Effector memory CD4-positive, alpha-beta T cell (primary cell): ENCODE results near the gene ZNF502.
"Not testable (repeated sequence)": the region's sequence is repeated elsewhere in the genome, so short reads cannot be mapped to it uniquely, and the experiment has no call there.

Source experiments
- DNase-seq, 3 donors: peaks; one replicate each; pipeline ENCODE4 v3.0.0-alpha.2; 2020
- H3K27ac ChIP-seq: 2 replicates; pipeline ENCODE4 v1.7.0; 2013; ENCODE audit warnings: mild to moderate bottlenecking, low read length, moderate library complexity; ENCODE audit not compliant: insufficient read depth, poor library complexity, severe bottlenecking
- H3K27me3 ChIP-seq: replicated peaks from 2 replicates; pipeline ENCODE4 v1.7.0; 2013; ENCODE audit warnings: mild to moderate bottlenecking, low read length; ENCODE audit not compliant: insufficient read depth, control insufficient read depth, poor library complexity, severe bottlenecking
- H3K36me3 ChIP-seq: 2 replicates; pipeline ENCODE4 v1.7.0; 2013; ENCODE audit warnings: mild to moderate bottlenecking, low read length, moderate library complexity; ENCODE audit not compliant: control insufficient read depth, insufficient read depth
- H3K4me1 ChIP-seq: 2 replicates; pipeline ENCODE4 v1.7.0; 2013; ENCODE audit warnings: low read length, mild to moderate bottlenecking; ENCODE audit not compliant: control insufficient read depth, insufficient read depth, poor library complexity, severe bottlenecking
- H3K4me3 ChIP-seq: 2 replicates; pipeline ENCODE4 v1.7.0; 2013; ENCODE audit warnings: low read length, low read depth, mild to moderate bottlenecking; ENCODE audit not compliant: insufficient read depth, poor library complexity, severe bottlenecking
- H3K9me3 ChIP-seq: 2 replicates; pipeline ENCODE4 v1.7.0; 2013; ENCODE audit warnings: mild to moderate bottlenecking, low read length, moderate library complexity; ENCODE audit not compliant: control insufficient read depth
- total RNA-seq, 3 donors: gene quantifications; one replicate each; lab custom pipeline; 2026; lab: John Stamatoyannopoulos, UW

The ZNF502 gene
- 2.9 to 8.7 (median 3.3) reads per million in 3 donors for total RNA-seq

DNA sequence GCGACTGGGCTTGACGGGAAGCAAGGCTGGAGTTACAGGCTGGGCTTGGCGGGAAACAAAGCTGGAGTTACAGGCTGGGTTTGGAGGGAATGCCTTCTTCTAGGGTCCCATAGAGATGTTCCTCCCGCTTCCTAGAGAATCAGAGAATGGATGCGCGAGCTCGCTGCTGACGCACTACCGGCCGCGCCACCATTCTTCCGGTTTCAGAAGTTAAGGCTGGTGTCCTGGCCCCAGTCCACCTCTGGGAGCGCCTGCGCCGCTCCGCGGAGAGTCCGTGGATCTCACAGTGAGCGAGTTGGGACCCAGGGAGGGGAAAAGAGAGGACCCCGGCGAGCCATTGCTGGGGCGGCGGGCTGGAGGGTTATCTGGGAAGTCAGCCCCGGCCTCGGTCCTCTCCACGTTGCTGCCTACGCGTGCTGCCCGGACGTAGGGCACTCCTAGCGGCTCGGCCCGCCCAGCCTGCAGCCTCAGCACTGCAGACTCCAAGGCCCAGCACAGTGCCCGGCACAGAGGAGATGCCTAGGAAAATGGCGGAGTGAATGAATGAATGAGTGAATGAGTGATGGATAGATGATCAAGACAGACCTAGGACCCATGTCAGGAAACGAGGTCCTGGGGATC, at the start of gene ZNF502:
Gene ZNF502, plus strand, starts transcription at position 206 of the 621 bp plus-strand sequence. CDS start 7,602 bp downstream, outside the sequence.
- no peak within 1 kb of the TSS for H3K27ac ChIP-seq
- H3K4me3 ChIP-seq = peak within 1 kb of the TSS; percentile 83
- H3K9me3 ChIP-seq = peaks cover 2% of the 10 kb centered on the region
- H3K4me1 ChIP-seq = no peaks in the 10 kb centered on the region
- no peaks in the 10 kb centered on the region for H3K36me3 ChIP-seq
- peak; percentile 17 to 22 (median 20) for DNase-seq
- H3K27me3 ChIP-seq = no peaks in the 10 kb centered on the region

DNA sequence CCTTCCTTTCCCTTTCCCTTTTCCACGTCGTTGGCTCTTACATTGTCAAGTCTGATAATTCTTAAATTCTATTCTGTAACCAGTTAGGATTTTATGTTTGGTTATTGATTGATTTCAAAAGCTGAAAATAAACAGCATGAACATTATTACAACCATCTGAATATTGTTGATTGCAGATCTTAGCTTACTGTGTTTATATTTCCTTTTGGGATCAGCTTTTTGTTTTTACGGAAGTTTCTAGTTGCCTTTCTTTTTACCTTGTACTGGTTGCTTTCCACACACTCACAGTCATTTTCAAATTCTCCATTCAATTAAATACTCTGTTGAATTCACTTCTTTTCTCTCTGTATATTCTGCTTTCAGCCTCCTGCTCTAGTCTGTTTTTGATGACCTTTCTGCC, 47.3 kb upstream of the ZNF502 start:
- peaks cover 6% of the 10 kb centered on the region for H3K9me3 ChIP-seq
- DNase-seq = no peak

DNA sequence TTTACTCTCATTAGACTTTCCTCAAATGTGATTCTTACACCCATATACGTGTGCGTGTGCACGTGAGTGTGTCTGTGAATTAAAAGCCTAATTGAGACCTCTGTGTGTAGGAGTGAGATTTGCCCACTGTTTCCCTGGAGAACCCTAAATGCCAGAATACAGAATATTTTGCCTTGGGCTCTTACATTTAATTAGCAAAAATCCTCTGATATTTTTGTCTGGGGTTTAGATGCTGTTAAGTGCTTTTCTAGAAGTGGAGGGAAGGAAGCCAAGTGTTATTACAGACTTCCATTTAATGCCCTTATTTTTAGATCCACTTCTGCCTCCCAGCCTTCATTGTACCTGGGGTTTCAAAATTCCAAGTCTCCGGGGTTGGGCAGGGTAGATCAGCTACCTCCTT, 46.1 kb upstream of the ZNF502 start:
- no peaks in the 10 kb centered on the region for H3K27me3 ChIP-seq
- no peaks in the 10 kb centered on the region for H3K36me3 ChIP-seq
- no peak overlapping the region for H3K4me3 ChIP-seq
- DNase-seq = no peak
- H3K27ac ChIP-seq = no peak overlapping the region
- no peaks in the 10 kb centered on the region for H3K4me1 ChIP-seq
- H3K9me3 ChIP-seq = no peaks in the 10 kb centered on the region

More for the DNA sequence above, 47.3 kb upstream of the ZNF502 start:
- Histone ChIP-seq H3K27ac (no peak overlapping the region), H3K27me3 (no peaks in the 10 kb centered on the region), H3K36me3 (no peaks in the 10 kb centered on the region), H3K4me3 (no peak overlapping the region), H3K4me1 (no peaks in the 10 kb centered on the region)

DNA sequence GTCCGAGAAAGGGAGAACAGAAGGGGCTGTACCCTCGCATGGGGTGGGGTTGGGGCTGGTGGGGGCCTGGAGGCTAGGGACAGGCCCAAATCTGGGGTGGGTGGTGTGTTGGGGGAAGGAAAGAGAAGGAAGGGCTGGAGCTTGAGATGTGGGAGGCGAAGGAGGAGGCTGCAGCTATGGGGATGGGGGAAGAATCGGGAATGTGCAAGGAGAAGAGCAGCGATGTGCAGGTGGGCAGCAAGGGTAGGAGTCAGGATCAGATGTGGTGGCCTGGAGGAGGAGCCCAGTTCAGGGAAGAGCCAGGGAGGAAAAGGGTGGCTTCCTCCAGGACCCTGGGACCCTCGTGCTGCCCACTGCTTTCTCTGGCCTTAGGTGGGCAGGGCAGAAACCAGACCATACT, 42.7 kb upstream of the ZNF502 start:
- no peaks in the 10 kb centered on the region for H3K27me3 ChIP-seq
- no peak for DNase-seq
- H3K36me3 ChIP-seq = no peaks in the 10 kb centered on the region
- H3K4me1 ChIP-seq = no peaks in the 10 kb centered on the region
- peaks cover 3% of the 10 kb centered on the region for H3K9me3 ChIP-seq
- no peak overlapping the region for H3K4me3 ChIP-seq
- no peak overlapping the region for H3K27ac ChIP-seq

DNA sequence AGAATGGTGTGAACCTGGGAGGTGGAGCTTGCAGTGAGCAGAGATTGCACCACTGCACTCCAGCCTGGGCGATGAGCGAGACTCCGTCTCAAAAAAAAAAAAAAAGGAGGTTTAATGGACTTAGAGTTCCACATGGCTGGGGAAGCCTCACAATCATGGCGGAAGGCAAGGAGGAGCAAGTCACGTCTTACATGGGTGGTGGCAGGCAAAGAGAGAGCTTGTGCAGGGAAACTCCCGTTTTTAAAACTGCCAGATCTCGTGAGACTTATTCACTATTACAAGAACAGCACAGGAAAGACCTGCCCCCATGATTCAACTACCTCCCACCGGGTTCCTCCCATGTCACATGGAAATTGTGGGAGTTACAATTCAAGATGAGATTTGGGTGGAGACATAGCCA, 39.0 kb upstream of the ZNF502 start:
- H3K4me1 ChIP-seq, H3K27ac ChIP-seq, H3K9me3 ChIP-seq, H3K27me3 ChIP-seq, H3K4me3 ChIP-seq, DNase-seq, H3K36me3 ChIP-seq: not testable (repeated sequence)

DNA sequence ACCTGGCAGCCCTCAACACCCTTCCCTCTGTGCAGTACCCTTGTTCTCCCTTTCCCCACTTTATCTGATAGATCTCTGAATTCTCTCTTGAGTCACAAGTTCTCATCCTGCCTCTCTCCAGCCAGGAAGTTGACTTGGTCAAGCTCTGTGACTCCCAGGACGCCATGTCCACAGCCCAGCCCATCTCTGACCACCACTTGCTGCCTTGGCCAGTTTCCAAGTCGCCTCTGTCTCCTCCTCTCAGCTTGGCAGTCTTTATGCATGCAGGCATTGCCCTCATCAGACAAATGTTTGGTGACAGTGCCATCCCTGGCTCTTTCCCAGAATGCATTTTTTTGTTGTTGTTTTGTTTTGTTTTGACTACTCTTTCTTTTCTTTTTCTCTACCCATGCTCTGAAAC, 38.2 kb upstream of the ZNF502 start:
- H3K27me3 ChIP-seq = no peaks in the 10 kb centered on the region
- H3K27ac ChIP-seq = no peak overlapping the region
- H3K4me1 ChIP-seq = no peaks in the 10 kb centered on the region
- H3K36me3 ChIP-seq = no peaks in the 10 kb centered on the region
- no peak overlapping the region for H3K4me3 ChIP-seq
- peaks cover 3% of the 10 kb centered on the region for H3K9me3 ChIP-seq
- DNase-seq = no peak

DNA sequence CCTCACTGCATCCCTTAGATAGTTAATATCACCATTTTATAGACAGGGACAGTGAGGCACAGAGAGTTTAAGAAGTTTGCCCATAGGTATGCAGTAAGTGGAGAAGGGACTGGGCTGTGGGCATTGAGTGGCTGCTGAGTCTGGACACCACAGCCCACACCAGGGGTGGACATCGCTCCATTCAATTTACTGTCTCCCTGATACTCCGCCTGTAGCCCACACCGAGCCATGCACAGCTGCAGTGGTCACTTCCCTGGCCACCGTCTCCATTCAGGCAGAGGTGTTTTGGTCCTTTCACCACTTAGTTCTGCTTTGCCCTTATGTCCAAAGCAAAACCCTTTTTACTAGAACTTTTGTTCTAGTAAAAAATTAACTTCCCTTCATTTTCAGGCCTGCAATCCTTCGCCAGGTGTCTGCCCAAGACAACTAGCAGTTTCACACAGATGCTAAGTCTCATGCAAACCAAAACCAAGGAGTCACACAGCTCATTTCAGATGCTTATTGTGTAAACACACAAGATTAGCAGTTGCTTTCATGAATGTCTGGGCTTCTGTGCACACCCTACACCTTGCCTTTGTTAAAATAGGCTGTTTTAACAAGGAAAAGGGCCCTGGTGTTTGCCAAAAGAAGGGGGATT, 33.9 kb upstream of the ZNF502 start:
- H3K4me3 ChIP-seq = no peak overlapping the region
- no peaks in the 10 kb centered on the region for H3K36me3 ChIP-seq
- DNase-seq = no peak
- no peak overlapping the region for H3K27ac ChIP-seq
- no peaks in the 10 kb centered on the region for H3K4me1 ChIP-seq
- H3K9me3 ChIP-seq = peaks cover 6% of the 10 kb centered on the region
- H3K27me3 ChIP-seq = no peaks in the 10 kb centered on the region

DNA sequence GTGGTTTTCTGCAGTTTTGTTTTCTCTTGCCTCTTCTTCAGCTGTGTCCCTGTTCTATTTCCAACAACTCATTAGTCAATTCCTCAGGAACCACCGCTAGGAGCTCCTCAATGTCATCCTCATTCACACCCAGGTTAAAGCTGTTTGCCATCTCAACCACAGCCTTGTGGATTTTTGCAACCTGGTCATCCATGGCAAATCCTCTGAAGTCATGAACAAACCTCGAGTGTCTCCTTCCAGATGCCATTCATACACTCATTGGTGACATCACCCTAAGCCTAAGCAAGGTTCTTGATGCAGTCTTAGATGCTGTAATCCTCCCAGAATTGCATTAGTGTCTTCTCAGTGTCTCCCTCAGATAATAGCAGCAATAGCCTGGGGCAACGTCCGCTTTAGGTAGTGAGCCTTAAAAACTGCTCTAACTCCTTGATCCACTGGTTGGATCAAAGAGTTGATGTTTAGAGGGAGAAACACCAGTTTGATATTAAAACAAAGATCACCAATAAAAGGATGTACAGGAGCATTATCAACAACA, 31.5 kb upstream of the ZNF502 start:
- peaks cover 3% of the 10 kb centered on the region for H3K9me3 ChIP-seq
- no peak overlapping the region for H3K27ac ChIP-seq
- H3K36me3 ChIP-seq = no peaks in the 10 kb centered on the region
- no peak overlapping the region for H3K4me3 ChIP-seq
- no peak for DNase-seq
- no peaks in the 10 kb centered on the region for H3K4me1 ChIP-seq
- H3K27me3 ChIP-seq = no peaks in the 10 kb centered on the region

DNA sequence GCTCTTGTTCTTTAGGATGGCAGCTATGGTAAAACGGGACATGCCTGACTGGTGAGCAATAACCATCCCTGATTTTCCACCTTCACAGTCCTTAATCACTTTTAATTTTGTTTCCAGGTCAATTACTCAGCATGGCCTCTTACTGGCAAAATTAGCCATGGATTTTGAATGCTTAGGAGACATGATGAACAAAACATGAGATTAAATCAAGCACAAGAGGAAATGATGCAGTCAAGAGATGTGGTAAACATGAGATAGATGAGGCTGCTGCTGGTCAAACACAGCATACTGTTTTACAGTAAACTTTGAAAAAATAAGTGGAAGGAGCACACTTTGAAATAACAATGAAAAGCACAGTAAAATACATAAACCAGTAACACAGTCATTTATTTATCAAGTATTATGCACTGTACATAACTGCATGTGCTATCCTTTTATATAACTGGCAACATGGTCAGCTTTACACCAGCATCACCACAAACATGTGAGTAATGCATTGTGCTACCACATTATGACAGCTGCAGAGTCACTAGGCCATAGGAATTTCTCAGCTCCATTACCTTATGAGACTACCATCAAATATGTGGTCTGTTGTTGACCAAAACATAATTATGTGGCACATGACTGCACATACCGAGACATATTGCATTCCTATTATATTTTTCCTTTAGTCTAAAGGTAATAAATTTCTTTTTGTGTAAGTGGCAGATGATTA, 30.1 kb upstream of the ZNF502 start:
- H3K27ac ChIP-seq = no peak overlapping the region
- no peaks in the 10 kb centered on the region for H3K36me3 ChIP-seq
- peaks cover 6% of the 10 kb centered on the region for H3K9me3 ChIP-seq
- no peak overlapping the region for H3K4me3 ChIP-seq
- H3K4me1 ChIP-seq = no peaks in the 10 kb centered on the region
- no peaks in the 10 kb centered on the region for H3K27me3 ChIP-seq
- DNase-seq = no peak
